ENCODE measurements around the gene POU5F2. TPM values are rescaled to one million over a fixed set of nuclear protein-coding genes. Genes with fewer than 3 reads are reported as not detected.

Gene POU5F2
- total RNA-seq, 4 donors from 2014 or later: 0.73 to 3.8 (median 2.2) TPM

DNA sequence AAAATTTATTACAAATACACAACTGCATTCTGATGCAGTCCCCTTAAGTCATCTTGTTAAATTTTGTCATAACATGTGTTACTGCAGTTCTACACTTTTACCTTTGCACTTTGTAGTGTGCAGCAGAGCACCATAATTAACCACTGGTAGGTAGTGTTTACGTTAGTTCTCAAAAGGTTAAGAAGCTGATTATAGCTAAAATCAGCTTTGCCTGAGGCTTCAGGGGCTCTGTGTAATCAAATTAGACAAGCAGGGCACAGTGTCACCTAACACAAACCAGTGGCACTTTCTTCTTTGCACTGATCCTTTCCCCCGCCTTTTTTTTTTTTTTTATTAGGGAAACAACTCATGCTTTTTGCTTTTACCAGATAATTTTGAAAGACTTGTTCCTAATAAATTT, 26.1 kb downstream of the POU5F2 start:
- TF ChIP-seq POLR2A (IDR thresholded peaks at IDR 0.05): no peak
- TF ChIP-seq, protein P1, sequence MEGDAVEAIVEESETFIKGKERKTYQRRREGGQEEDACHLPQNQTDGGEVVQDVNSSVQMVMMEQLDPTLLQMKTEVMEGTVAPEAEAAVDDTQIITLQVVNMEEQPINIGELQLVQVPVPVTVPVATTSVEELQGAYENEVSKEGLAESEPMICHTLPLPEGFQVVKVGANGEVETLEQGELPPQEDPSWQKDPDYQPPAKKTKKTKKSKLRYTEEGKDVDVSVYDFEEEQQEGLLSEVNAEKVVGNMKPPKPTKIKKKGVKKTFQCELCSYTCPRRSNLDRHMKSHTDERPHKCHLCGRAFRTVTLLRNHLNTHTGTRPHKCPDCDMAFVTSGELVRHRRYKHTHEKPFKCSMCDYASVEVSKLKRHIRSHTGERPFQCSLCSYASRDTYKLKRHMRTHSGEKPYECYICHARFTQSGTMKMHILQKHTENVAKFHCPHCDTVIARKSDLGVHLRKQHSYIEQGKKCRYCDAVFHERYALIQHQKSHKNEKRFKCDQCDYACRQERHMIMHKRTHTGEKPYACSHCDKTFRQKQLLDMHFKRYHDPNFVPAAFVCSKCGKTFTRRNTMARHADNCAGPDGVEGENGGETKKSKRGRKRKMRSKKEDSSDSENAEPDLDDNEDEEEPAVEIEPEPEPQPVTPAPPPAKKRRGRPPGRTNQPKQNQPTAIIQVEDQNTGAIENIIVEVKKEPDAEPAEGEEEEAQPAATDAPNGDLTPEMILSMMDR (IDR thresholded peaks at IDR 0.05): no peak
- no peaks in the 10 kb centered on the region for H3K27me3 ChIP-seq
- H3K27ac ChIP-seq: no peak overlapping the region
- 88 to 89% methylated on average over 2 of the region's 2 CpGs for WGBS, 2 donors
- no peak overlapping the region for H3K4me3 ChIP-seq
- no peaks in the 10 kb centered on the region for H3K4me1 ChIP-seq
- DNase-seq: no peak
- H3K36me3 ChIP-seq: no peaks in the 10 kb centered on the region
- intact Hi-C loops (cut with DNase I): no loop called here
- no peaks in the 10 kb centered on the region for H3K9me3 ChIP-seq

DNA sequence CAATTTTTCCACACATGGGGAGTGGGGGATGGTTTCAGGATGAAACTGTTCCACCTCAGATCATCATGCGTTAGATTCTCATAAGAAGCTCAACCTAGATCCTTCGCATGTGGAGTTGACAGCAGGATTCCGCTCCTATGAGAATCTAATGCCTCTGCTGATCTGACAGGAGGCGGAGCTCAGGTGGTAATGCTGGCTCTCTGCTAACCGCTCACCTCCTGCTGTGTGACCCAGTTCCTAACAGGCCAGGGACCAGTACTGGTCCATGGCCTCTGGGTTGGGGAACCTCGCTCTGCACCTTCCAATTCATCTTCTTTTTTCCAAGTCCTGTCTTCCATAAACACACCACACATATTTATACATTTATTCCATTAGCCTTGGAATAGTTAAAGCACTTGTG, 33.0 kb downstream of the POU5F2 start:
- WGBS, 2 donors: 91 to 95% methylated on average over 6 of the region's 6 CpGs
- intact Hi-C loops (cut with DNase I): no loop called here
- Histone ChIP-seq H3K4me1 (no peaks in the 10 kb centered on the region), H3K27ac (no peak overlapping the region), H3K36me3 (no peaks in the 10 kb centered on the region), H3K4me3 (no peak overlapping the region), H3K27me3 (no peaks in the 10 kb centered on the region), H3K9me3 (no peaks in the 10 kb centered on the region)
- DNase-seq: no peak
- TF ChIP-seq, protein P1 (IDR thresholded peaks at IDR 0.05): no peak

DNA sequence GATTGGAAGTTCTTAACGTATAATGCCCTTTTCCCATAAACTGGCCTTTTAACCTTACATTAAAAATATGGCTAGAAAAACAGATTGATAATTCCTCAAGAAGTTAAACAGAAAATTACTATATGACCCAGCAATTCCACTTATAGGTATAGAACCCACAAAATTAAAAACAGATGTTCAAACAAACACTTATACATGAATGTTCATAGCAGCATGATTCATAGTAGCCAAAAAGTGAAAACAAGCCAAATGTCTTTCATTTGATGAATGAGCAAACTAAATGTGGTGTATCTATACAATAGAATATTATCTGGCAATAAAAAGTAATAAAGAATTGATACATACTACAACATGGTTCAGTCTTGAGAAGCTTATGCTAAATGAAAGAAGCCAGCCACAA, 35.5 kb downstream of the POU5F2 start:
- H3K9me3 ChIP-seq: no peaks in the 10 kb centered on the region
- no peak overlapping the region for H3K27ac ChIP-seq
- intact Hi-C loops (cut with DNase I): no loop called here
- 92 to 100% methylated on average over 1 of the region's 1 CpG for WGBS, 2 donors
- DNase-seq: no peak
- TF ChIP-seq POLR2A (IDR thresholded peaks at IDR 0.05): no peak
- TF ChIP-seq, protein P1 (IDR thresholded peaks at IDR 0.05): no peak
- no peak overlapping the region for H3K4me3 ChIP-seq
- no peaks in the 10 kb centered on the region for H3K4me1 ChIP-seq
- H3K36me3 ChIP-seq: no peaks in the 10 kb centered on the region
- no peaks in the 10 kb centered on the region for H3K27me3 ChIP-seq

DNA sequence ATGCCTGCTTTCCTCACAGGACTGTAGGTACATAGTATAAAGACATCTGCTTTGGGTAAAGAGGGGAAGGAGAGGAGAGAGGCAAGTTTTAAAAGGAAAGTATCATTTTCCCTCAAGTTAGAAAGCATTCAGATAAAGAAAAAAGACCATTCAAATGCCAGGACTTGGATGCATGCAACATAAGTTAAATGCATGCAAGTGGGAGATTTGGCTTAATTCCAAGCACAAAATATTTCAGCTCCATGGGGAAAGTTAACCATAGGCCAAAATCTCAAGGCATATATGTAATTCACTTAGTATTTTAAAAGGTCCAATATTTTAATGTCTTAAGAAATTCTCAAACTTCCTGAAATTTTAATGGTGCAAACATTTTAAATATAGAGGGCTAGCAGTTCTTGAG, 36.4 kb downstream of the POU5F2 start:
- Histone ChIP-seq H3K36me3 (no peaks in the 10 kb centered on the region), H3K4me3 (no peak overlapping the region), H3K4me1 (no peaks in the 10 kb centered on the region), H3K27ac (no peak overlapping the region), H3K9me3 (no peaks in the 10 kb centered on the region), H3K27me3 (no peaks in the 10 kb centered on the region)
- no peak for DNase-seq
- intact Hi-C loops (cut with DNase I): no loop called here
- TF ChIP-seq POLR2A (IDR thresholded peaks at IDR 0.05): no peak
- TF ChIP-seq, protein P1 (IDR thresholded peaks at IDR 0.05): no peak

DNA sequence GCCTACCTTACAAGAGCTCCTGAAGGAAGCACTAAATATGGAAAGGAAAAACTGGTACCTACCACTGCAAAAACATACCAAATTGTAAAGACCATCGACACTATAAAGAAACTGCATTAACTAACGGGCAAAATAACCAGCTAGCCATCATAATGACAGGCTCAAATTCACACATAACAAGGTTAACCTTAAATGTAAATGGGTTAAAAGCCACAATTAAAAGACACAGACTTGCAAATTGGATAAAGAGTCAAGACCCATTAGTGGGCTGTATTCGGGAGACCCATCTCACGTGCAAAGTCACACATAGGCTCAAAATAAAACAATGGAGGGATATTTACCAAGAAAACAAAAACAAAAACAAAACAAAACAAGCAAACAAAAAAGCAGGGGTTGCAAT, 49.4 kb downstream of the POU5F2 start:
- Histone ChIP-seq H3K27ac (no peak overlapping the region), H3K36me3 (no peaks in the 10 kb centered on the region), H3K4me3 (no peak overlapping the region), H3K9me3 (peaks cover 0 to 11% (median 0%) of the 10 kb centered on the region in 3 donors), H3K4me1 (no peaks in the 10 kb centered on the region), H3K27me3 (no peaks in the 10 kb centered on the region)
- intact Hi-C loops (cut with DNase I): no loop called here
- 92 to 93% methylated on average over 4 of the region's 4 CpGs for WGBS, 2 donors
- TF ChIP-seq POLR2A (IDR thresholded peaks at IDR 0.05): no peak
- TF ChIP-seq, protein P1 (IDR thresholded peaks at IDR 0.05): no peak
- DNase-seq: no peak

Other genes with a start within 250 kb of the POU5F2 start
- gene NR2F1-AS1, start 160.4 kb downstream of the POU5F2 start, total RNA-seq: 10 to 100 TPM in 1 of 4 donors, 1 to 10 TPM in 2, under 1 TPM in 1; 0.49 to 11.3 (median 1.5) TPM
- gene NR2F1, start 158.4 kb downstream of the POU5F2 start, total RNA-seq: 10 to 100 TPM in 1 of 4 donors, 1 to 10 TPM in 3; 1.9 to 26.3 (median 3.7) TPM